GM12878 (cell line): ENCODE results near the gene CTSW. TPM values are rescaled to one million over a fixed set of nuclear protein-coding genes. Genes with fewer than 3 reads are reported as not detected.

ENCODE experiments used
- HDAC2 ChIP-seq: fragments of 200-600 bp; sonication (generic); IDR thresholded peaks from 2 replicates; pipeline ENCODE4 v1.6.1; 2017
- IRF3 ChIP-seq: fragments of 450-650 bp; IDR thresholded peaks from 2 replicates; pipeline ENCODE4 v1.6.1; 2014; ENCODE audit warnings: mild to moderate bottlenecking
- TCF3 ChIP-seq: IDR thresholded peaks from 2 replicates; pipeline ENCODE4 v1.6.1; 2012; ENCODE audit warnings: low read depth, mild to moderate bottlenecking, low read length, borderline replicate concordance; ENCODE audit not compliant: insufficient read depth
- ZSCAN29 ChIP-seq: fragments of 450-650 bp; IDR thresholded peaks from 2 replicates; pipeline ENCODE4 v1.6.1; 2017; ENCODE audit warnings: mild to moderate bottlenecking, moderate library complexity
- polyA plus RNA-seq, 11 experiments: library from polyadenylated mRNA; depleted of rRNA in 4 of 11; unstranded in 6 of 11; stranded (reverse) in 5 of 11; fragments of >200 nt; fragmentation: Nextera tagmentation in 4 of 11; fragmentation: Illumina TruSeq in 1 of 11; extraction: Ambion mirVana in 4 of 11; extraction: Trizol in 1 of 11; gene quantifications; 1 replicate in 1 of 11; 2 replicates in 10 of 11; pipeline versions ENCODE4 v1.2.1 to v1.2.3, GENCODE V29; 2011 to 2016; ENCODE audit warnings: inconsistent platforms in 2 of 11, missing spikeins in 2 of 11, low read depth in 1 of 11
- total RNA-seq, 4 experiments: library from RNA; depleted of rRNA in 3 of 4; stranded (reverse); fragments of >200 nt in 3 of 4; fragmentation: Illumina TruSeq in 1 of 4; extraction: Trizol in 1 of 4; gene quantifications; 2 replicates each; pipeline versions ENCODE4 v1.2.1 to v1.2.3, GENCODE V29; 2013 to 2021
- TF ChIP-seq, protein P1 (sequence below): fragments of 450-650 bp; formaldehyde crosslinking; IDR thresholded peaks from 2 replicates; pipeline ENCODE4 v1.4.0; 2020; ENCODE audit warnings: mild to moderate bottlenecking, moderate library complexity

Gene CTSW
- total and polyA plus RNA-seq, 10 of the 15 experiments (the other 5 are each of a cell fraction or from before 2014, with no cell fraction given) = 0.53 to 12.0 (median 1.7) TPM

DNA sequence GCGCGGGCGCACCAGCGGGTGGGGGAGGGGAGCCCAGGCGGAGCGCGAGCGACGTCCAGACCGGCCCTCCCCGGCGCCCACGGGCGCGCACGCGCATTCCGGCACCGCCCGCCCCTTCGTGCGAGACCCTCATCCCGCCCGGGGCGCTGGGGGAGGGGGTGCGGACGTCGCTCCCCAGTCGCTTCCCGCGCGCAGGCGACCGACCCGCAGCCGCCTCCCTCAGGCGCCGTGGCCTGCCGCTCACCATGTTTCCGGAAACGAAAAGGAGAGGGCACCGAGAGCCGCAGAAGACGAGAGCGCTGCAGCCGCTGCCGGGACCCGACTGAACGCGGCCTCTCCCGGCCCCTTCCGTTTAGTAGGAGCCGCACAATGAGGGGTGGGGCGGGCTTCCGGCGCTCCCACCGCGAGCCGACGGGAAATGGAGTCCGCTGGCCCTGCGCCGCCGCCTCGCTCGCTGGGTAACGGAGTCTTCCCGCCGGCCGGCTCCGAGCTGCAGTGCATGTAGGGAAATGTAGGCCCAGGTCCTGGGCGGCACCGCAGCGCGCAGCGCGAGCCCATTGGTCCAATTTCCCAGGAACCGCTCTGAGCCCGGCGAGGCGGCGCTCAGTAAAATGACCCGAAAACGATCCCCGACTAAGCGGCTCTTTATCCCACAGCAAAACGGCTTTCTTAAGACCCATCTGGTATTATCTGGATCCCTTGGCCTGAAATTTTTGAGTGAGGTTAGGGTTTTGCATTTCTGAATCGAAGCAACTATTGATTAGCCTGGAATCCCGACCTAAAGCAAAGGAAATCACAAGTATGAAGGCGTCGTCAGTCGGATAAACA is 21.6 kb upstream of the CTSW start, which contains the start of gene CFL1 (continued):
- TF ChIP-seq IRF3 (no peak; the same call in 1 of the 2 replicates), ZSCAN29 (0 out of 2 replicates have a peak, but pooled peaks have one; percentile 19), HDAC2 (no peak), TCF3 (peak; percentile 87; the same call in 1 of the 2 replicates)
- TF ChIP-seq, protein P1, sequence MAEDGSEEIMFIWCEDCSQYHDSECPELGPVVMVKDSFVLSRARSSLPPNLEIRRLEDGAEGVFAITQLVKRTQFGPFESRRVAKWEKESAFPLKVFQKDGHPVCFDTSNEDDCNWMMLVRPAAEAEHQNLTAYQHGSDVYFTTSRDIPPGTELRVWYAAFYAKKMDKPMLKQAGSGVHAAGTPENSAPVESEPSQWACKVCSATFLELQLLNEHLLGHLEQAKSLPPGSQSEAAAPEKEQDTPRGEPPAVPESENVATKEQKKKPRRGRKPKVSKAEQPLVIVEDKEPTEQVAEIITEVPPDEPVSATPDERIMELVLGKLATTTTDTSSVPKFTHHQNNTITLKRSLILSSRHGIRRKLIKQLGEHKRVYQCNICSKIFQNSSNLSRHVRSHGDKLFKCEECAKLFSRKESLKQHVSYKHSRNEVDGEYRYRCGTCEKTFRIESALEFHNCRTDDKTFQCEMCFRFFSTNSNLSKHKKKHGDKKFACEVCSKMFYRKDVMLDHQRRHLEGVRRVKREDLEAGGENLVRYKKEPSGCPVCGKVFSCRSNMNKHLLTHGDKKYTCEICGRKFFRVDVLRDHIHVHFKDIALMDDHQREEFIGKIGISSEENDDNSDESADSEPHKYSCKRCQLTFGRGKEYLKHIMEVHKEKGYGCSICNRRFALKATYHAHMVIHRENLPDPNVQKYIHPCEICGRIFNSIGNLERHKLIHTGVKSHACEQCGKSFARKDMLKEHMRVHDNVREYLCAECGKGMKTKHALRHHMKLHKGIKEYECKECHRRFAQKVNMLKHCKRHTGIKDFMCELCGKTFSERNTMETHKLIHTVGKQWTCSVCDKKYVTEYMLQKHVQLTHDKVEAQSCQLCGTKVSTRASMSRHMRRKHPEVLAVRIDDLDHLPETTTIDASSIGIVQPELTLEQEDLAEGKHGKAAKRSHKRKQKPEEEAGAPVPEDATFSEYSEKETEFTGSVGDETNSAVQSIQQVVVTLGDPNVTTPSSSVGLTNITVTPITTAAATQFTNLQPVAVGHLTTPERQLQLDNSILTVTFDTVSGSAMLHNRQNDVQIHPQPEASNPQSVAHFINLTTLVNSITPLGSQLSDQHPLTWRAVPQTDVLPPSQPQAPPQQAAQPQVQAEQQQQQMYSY (CRISPR knock-in tag) = no peak
- TF ChIP-seq, all 136 proteins: peak for 65
